Neural crest cell (in vitro differentiated cells): ENCODE data around the gene GRPEL2. TPM values are rescaled to one million over a fixed set of nuclear protein-coding genes. Genes with fewer than 3 reads are reported as not detected.

Experiments used
- DNase-seq: peaks from one replicate; pipeline ENCODE4 v3.0.0; 2021; ENCODE audit warnings: low read depth, mixed read lengths, low spot score
- H3K27ac Mint-ChIP-seq: one replicate; pipeline ENCODE4 v1.8.0; 2021; ENCODE audit warnings: mild to moderate bottlenecking, mixed read lengths; ENCODE audit not compliant: unreplicated experiment
- H3K27me3 Mint-ChIP-seq: 2 replicates; pipeline ENCODE4 v1.8.0; 2021; ENCODE audit warnings: low read depth, mild to moderate bottlenecking, mixed read lengths
- H3K36me3 Mint-ChIP-seq: 2 replicates; pipeline ENCODE4 v1.8.0; 2021; ENCODE audit warnings: low read depth, mild to moderate bottlenecking, mixed read lengths
- H3K4me1 Mint-ChIP-seq: 2 replicates; pipeline ENCODE4 v1.8.0; 2021; ENCODE audit warnings: mixed read lengths
- H3K4me3 Mint-ChIP-seq: one replicate; pipeline ENCODE4 v1.8.0; 2021; ENCODE audit warnings: mild to moderate bottlenecking, mixed read lengths
- H3K9me3 Mint-ChIP-seq: 2 replicates; pipeline ENCODE4 v1.8.0; 2021; ENCODE audit warnings: mixed read lengths
- total RNA-seq: library from RNA; stranded (reverse); gene quantifications from 2 replicates; pipeline ENCODE4 v1.2.1, GENCODE V29; 2021
- TF ChIP-seq, protein P1 (sequence below): fragments of 200-600 bp; sonication (generic); conservative IDR thresholded peaks from 2 replicates; pipeline ENCODE4 v1.5.0; 2021; ENCODE audit warnings: antibody characterized with exemption, mild to moderate bottlenecking

GRPEL2 gene
- total RNA-seq, 1 donor from 2014 or later, result 29.2 TPM

DNA sequence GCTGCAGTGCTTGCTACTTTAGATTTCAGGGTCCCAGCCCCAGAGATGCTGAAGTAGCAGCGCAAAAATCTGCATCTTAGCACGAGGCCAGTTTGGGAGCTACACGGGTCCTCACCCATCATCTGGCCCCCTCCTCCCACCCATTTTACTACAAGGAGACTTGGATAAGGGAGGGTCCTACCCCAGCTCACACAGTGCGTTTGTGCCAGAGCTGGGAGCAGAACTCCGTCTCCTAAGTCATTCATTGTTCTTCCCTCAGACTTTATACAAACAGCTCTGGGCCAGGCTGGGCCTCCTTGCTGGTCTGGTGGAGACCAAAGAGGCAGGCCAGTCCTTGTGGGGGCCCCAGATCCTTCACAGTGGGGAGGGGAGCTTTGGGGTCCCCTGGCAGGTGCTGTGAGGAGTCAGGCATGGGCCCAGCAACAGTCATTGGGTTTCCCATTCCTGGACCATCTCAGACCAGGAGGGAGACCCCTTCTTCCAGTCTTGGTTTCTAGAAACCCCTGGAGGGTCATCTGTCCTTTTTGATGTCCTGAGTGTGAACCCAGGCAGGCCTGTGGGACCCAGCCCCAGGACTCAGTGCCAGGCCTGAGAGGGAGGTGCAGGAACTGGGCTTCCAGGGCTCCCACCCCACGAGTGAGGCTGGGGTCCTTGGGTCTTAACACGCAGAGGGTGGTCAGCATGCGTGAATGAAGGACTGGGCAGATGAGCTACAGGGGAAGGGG is 36.1 kb downstream of the GRPEL2 start:
- Mint-ChIP-seq H3K9me3 (no peaks in the 10 kb centered on the region), H3K4me3 (no peak overlapping the region), H3K27me3 (no peaks in the 10 kb centered on the region), H3K27ac (peak overlapping the region; percentile 92), H3K36me3 (no peaks in the 10 kb centered on the region), H3K4me1 (peaks cover 37% of the 10 kb centered on the region)
- TF ChIP-seq, protein P1, sequence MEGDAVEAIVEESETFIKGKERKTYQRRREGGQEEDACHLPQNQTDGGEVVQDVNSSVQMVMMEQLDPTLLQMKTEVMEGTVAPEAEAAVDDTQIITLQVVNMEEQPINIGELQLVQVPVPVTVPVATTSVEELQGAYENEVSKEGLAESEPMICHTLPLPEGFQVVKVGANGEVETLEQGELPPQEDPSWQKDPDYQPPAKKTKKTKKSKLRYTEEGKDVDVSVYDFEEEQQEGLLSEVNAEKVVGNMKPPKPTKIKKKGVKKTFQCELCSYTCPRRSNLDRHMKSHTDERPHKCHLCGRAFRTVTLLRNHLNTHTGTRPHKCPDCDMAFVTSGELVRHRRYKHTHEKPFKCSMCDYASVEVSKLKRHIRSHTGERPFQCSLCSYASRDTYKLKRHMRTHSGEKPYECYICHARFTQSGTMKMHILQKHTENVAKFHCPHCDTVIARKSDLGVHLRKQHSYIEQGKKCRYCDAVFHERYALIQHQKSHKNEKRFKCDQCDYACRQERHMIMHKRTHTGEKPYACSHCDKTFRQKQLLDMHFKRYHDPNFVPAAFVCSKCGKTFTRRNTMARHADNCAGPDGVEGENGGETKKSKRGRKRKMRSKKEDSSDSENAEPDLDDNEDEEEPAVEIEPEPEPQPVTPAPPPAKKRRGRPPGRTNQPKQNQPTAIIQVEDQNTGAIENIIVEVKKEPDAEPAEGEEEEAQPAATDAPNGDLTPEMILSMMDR, result no peak
- DNase-seq, result no peak

DNA sequence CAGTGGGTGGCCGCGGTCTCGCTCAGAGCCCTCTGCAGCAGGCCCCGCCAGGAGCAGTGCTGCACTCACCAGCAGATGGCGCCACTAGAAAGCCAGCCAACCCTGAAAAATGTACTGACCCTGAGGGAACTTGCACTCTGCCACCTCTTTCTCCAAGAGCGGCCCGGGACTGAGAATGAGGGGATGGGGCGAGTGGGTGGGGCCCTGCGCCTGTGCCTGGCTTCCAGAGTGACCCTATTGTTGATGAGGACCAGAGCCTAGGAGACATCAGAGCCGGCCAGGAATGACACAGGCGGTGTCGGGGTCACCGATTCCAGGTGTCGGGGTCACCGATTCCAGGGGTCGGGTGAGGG is 36.7 kb downstream of the GRPEL2 start:
- TF ChIP-seq, protein P1, result peak; percentile 95
- H3K27ac Mint-ChIP-seq, result no peak overlapping the region
- H3K4me3 Mint-ChIP-seq, result peak overlapping the region; percentile 21
- peaks cover 39% of the 10 kb centered on the region for H3K4me1 Mint-ChIP-seq
- H3K36me3 Mint-ChIP-seq, result no peaks in the 10 kb centered on the region
- H3K9me3 Mint-ChIP-seq, result no peaks in the 10 kb centered on the region
- no peaks in the 10 kb centered on the region for H3K27me3 Mint-ChIP-seq
- peak; percentile 97 for DNase-seq

DNA sequence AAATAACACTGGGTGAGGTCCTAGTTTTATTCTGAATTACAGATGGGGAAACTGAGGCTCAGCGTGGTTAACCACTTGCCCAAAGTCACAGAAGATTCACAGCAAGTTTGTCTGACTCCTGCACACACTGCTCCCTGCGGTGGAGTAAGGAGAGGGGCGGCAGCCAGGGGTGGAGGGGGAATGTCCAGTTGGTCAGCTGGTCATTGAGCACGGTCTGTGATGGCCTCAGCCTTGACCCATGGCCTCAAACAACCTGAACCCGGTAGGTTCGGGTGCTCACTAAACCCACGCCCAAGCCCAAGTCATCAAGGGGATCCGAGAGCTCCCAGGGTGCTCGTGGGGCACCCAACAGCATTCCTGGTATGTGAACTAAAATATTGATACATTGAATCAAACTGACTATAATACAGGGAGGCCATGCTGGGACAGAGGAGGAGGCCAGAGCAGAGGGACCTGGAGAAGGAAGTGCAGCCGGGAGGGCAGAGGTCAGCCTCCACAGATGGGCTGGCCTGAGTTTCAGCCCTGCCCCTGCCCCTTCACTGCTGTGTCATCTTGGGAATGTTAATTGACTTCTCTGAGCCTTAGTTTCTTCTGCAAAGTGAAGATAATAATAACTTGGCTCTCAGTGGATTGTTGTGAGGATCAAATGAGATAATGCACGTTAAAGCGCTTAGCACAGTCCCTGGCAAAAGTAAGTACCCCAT is 37.4 kb downstream of the GRPEL2 start:
- Mint-ChIP-seq H3K27me3 (no peaks in the 10 kb centered on the region), H3K4me1 (peaks cover 43% of the 10 kb centered on the region), H3K4me3 (no peak overlapping the region), H3K9me3 (no peaks in the 10 kb centered on the region), H3K27ac (no peak overlapping the region), H3K36me3 (no peaks in the 10 kb centered on the region)
- DNase-seq, result no peak
- TF ChIP-seq, protein P1, result no peak

DNA sequence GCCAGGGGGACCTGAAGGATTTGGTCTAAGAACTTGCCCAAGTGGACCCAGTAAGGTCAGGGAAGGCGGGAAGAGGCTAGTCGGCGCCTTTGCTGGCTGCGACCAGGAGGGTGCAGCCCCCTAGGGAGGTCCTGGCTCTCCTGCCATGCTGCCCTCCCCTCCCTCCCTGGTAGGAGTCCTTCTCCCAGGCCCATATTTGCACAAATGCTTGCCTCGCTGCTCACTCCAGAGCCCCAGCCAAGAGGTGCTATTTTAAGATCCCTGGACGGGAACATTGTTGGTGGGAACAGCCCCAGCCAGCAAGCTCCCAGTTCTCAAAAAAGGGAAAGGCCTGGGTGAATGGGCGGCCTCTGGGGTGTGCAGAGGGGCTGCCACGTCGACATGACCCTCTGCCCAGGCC is 38.1 kb downstream of the GRPEL2 start:
- Mint-ChIP-seq H3K27ac (no peak overlapping the region), H3K27me3 (no peaks in the 10 kb centered on the region), H3K4me1 (peaks cover 46% of the 10 kb centered on the region), H3K9me3 (no peaks in the 10 kb centered on the region), H3K36me3 (no peaks in the 10 kb centered on the region), H3K4me3 (no peak overlapping the region)
- no peak for DNase-seq
- TF ChIP-seq, protein P1, result no peak

DNA sequence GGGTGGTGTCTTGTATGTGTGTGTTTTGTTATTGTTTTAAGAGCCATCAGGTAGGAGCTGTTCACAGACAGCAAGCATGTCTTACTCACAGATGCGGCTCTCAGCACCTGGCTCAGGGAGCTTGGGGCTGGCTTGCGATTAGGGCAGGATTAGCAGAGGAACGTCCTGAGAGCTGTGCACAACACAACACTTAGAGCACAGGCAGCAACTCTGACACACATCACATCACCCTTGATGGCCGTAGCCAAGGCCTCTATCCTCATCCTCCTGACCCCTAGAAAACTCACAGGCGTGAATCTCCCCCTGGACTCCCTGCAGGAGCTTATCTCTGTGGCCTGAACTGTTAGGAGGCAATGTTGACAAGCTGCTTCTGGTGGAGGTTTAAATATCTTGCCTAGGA is 40.9 kb downstream of the GRPEL2 start:
- no peak for DNase-seq
- H3K9me3 Mint-ChIP-seq, result no peaks in the 10 kb centered on the region
- H3K27me3 Mint-ChIP-seq, result no peaks in the 10 kb centered on the region
- TF ChIP-seq, protein P1, result no peak
- peaks cover 32% of the 10 kb centered on the region for H3K4me1 Mint-ChIP-seq
- H3K36me3 Mint-ChIP-seq, result no peaks in the 10 kb centered on the region
- H3K27ac Mint-ChIP-seq, result no peak overlapping the region
- H3K4me3 Mint-ChIP-seq, result no peak overlapping the region
